CD8-positive, alpha-beta memory T cell (primary cell): Measurements from ENCODE around the gene LRRC3B. TPM values are rescaled to one million over a fixed set of nuclear protein-coding genes. Genes with fewer than 3 reads are reported as not detected.

Experiments
- CTCF ChIA-PET: fragments of 350-600 bp; sonication (Branson Sonifier 250); formaldehyde crosslinking; loops from one replicate; lab custom pipeline; 2021; ENCODE audit warnings: antibody characterized with exemption; lab: Charles Lee
- POLR2A ChIA-PET: fragments of 350-600 bp; sonication (Branson Sonifier 250); formaldehyde crosslinking; loops from one replicate; lab custom pipeline; 2021; ENCODE audit warnings: antibody characterized with exemption; lab: Charles Lee
- DNase-seq, 5 donors: peaks; one replicate each; pipeline versions ENCODE4 v3.0.0 to v3.0.0-alpha.2; 2020 to 2022; ENCODE audit warnings: mixed read lengths in 1 of 5
- H3K27ac ChIP-seq: one replicate; pipeline ENCODE4 v1.7.0; 2013; ENCODE audit warnings: low read depth, mild to moderate bottlenecking, low read length, moderate library complexity
- H3K27me3 ChIP-seq: 2 replicates; pipeline ENCODE4 v1.7.0; 2013; ENCODE audit warnings: low read length, mild to moderate bottlenecking; ENCODE audit not compliant: insufficient read depth, poor library complexity, severe bottlenecking
- H3K36me3 ChIP-seq: 2 replicates; pipeline ENCODE4 v1.7.0; 2013; ENCODE audit warnings: mild to moderate bottlenecking, low read length, moderate library complexity; ENCODE audit not compliant: insufficient read depth
- H3K4me1 ChIP-seq: 2 replicates; pipeline ENCODE4 v1.7.0; 2013; ENCODE audit warnings: mild to moderate bottlenecking, low read length, moderate library complexity; ENCODE audit not compliant: insufficient read depth
- H3K4me3 ChIP-seq: 2 replicates; pipeline ENCODE4 v1.7.0; 2013; ENCODE audit warnings: mild to moderate bottlenecking, low read length
- H3K9me3 ChIP-seq: 2 replicates; pipeline ENCODE4 v1.7.0; 2013; ENCODE audit warnings: mild to moderate bottlenecking, low read length
- H3K27ac Mint-ChIP-seq, 8 donors: one replicate each; pipeline ENCODE4 v1.8.0; 2020 to 2021; ENCODE audit warnings: mixed read lengths in 8 of 8, mild to moderate bottlenecking in 6 of 8, inconsistent platforms in 3 of 8, moderate library complexity in 3 of 8
- H3K27me3 Mint-ChIP-seq, 2 donors: one replicate each; pipeline ENCODE4 v1.8.0; 2020 to 2021; ENCODE audit warnings: mixed read lengths in 2 of 2, mild to moderate bottlenecking in 1 of 2, moderate library complexity in 1 of 2
- H3K36me3 Mint-ChIP-seq, 3 donors: one replicate each; pipeline ENCODE4 v1.8.0; 2020 to 2021; ENCODE audit warnings: mixed read lengths in 3 of 3, inconsistent platforms in 1 of 3, mild to moderate bottlenecking in 1 of 3
- H3K4me1 Mint-ChIP-seq, 3 donors: one replicate each; pipeline ENCODE4 v1.8.0; 2020 to 2021; ENCODE audit warnings: mixed read lengths in 3 of 3, inconsistent platforms in 1 of 3, mild to moderate bottlenecking in 1 of 3
- H3K4me3 Mint-ChIP-seq, 7 donors: one replicate each; pipeline ENCODE4 v1.8.0; 2020 to 2021; ENCODE audit warnings: mixed read lengths in 7 of 7, mild to moderate bottlenecking in 6 of 7, moderate library complexity in 4 of 7, inconsistent platforms in 2 of 7
- H3K9me3 Mint-ChIP-seq, 5 donors: one replicate each; pipeline ENCODE4 v1.8.0; 2020 to 2022; ENCODE audit warnings: mixed read lengths in 5 of 5, mild to moderate bottlenecking in 3 of 5, moderate library complexity in 2 of 5, inconsistent platforms in 1 of 5
- polyA plus RNA-seq: library from polyadenylated mRNA; unstranded; fragments of 300-500 nt; fragmentation: Illumina TruSeq; gene quantifications from one replicate; pipeline ENCODE4 v1.2.3, GENCODE V29; 2021
- total RNA-seq, 2 experiments: library from RNA; stranded (reverse); gene quantifications; one replicate each; pipeline ENCODE4 v1.2.3, GENCODE V29; 2021

LRRC3B gene, protein sequence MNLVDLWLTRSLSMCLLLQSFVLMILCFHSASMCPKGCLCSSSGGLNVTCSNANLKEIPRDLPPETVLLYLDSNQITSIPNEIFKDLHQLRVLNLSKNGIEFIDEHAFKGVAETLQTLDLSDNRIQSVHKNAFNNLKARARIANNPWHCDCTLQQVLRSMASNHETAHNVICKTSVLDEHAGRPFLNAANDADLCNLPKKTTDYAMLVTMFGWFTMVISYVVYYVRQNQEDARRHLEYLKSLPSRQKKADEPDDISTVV
- total RNA-seq (not detected), polyA plus RNA-seq (not detected)

- Histone ChIP-seq H3K9me3 (no peaks in the 10 kb centered on the region), H3K4me3 (no peak within 1 kb of the TSS), H3K4me1 (no peaks in the 10 kb centered on the region), H3K27ac (no peak within 1 kb of the TSS), H3K36me3 (no peaks in the 10 kb centered on the region), H3K27me3 (no peaks in the 10 kb centered on the region)
- Mint-ChIP-seq H3K27ac (no peak within 1 kb of the TSS), H3K9me3 (peaks cover 2 to 15% (median 3%) of the 10 kb centered on the region in 5 donors), H3K27me3 (peaks cover 24 to 38% of the 10 kb centered on the region in 2 donors), H3K36me3 (no peaks in the 10 kb centered on the region), H3K4me1 (no peaks in the 10 kb centered on the region), H3K4me3 (no peak within 1 kb of the TSS)
- no peak for DNase-seq
- ChIA-PET POLR2A (no interaction called here), CTCF (no interaction called here)
Observed at GRCh38 chr3:26622621-26623418, at the start of gene LRRC3B. Gene LRRC3B (plus strand): TSS chr3:26622772. CDS start chr3:26709673, 86,901 bp downstream.

GRCh38 chr3:26574766-26575165, 47.8 kb upstream of the LRRC3B start:
- Histone ChIP-seq H3K27ac (no peak overlapping the region), H3K27me3 (no peaks in the 10 kb centered on the region), H3K36me3 (no peaks in the 10 kb centered on the region), H3K9me3 (no peaks in the 10 kb centered on the region), H3K4me3 (no peak overlapping the region), H3K4me1 (no peaks in the 10 kb centered on the region)
- CTCF ChIA-PET, result no interaction called here
- POLR2A ChIA-PET, result no interaction called here
- Mint-ChIP-seq H3K4me1 (no peaks in the 10 kb centered on the region), H3K27me3 (no peaks in the 10 kb centered on the region), H3K27ac (no peak overlapping the region), H3K36me3 (no peaks in the 10 kb centered on the region), H3K4me3 (no peak overlapping the region), H3K9me3 (peaks cover 5 to 14% (median 7%) of the 10 kb centered on the region in 5 donors)
- no peak for DNase-seq

DNA sequence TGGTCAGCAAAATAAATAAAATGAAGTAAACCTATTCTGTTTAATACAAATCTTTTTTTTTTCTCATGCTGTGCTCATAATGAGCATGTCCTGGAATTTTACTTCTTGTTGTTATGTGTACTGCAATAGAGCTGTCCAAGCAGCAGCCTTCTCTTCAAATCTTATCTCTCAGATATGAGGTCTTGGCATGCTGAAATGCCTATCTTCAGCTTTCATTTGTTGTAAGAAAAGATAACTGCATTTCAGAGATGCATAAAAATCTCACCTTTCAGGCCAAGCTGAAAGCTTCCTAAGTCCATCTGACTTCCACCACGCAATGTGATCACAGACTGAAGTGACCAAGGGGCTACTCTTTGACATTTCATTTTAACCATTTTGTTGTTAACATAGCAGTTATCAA, 43.5 kb upstream of the LRRC3B start:
- H3K9me3 ChIP-seq, result no peaks in the 10 kb centered on the region
- no peak for DNase-seq
- Mint-ChIP-seq H3K4me1 (no peaks in the 10 kb centered on the region), H3K27me3 (no peaks in the 10 kb centered on the region), H3K36me3 (no peaks in the 10 kb centered on the region), H3K27ac (no peak overlapping the region), H3K4me3 (no peak overlapping the region), H3K9me3 (peaks cover 4 to 14% (median 8%) of the 10 kb centered on the region in 5 donors)
- H3K27ac ChIP-seq, result no peak overlapping the region
- POLR2A ChIA-PET, result no interaction called here
- H3K36me3 ChIP-seq, result no peaks in the 10 kb centered on the region
- CTCF ChIA-PET, result no interaction called here
- no peaks in the 10 kb centered on the region for H3K27me3 ChIP-seq
- H3K4me3 ChIP-seq, result no peak overlapping the region
- no peaks in the 10 kb centered on the region for H3K4me1 ChIP-seq

DNA sequence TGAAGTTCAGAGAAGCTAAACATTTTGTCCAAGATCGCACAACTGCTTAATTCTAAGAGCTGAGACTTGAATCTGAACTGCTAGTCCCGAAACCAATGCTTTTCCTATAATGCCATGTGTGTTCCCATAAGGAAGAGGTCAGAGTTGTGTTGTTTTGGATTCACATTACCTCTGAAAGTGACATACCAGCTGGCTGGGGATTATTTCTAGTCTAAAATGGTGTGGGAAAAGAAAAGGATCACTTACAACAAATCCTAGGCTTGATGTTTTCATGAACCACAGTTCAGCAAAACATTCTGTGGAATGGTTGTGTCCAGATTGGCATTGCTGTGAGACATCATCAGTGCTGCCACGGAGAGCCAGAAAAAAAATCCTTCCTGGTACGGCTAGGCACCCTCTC, 35.0 kb upstream of the LRRC3B start:
- H3K27ac ChIP-seq, result no peak overlapping the region
- no peaks in the 10 kb centered on the region for H3K4me1 ChIP-seq
- CTCF ChIA-PET, result no interaction called here
- no peaks in the 10 kb centered on the region for H3K27me3 ChIP-seq
- DNase-seq, result no peak
- Mint-ChIP-seq H3K27me3 (peaks cover 0 to 2% of the 10 kb centered on the region in 2 donors), H3K4me1 (no peaks in the 10 kb centered on the region), H3K36me3 (no peaks in the 10 kb centered on the region), H3K4me3 (no peak overlapping the region), H3K9me3 (peaks cover 0 to 5% (median 2%) of the 10 kb centered on the region in 5 donors), H3K27ac (no peak overlapping the region)
- H3K4me3 ChIP-seq, result no peak overlapping the region
- no peaks in the 10 kb centered on the region for H3K9me3 ChIP-seq
- POLR2A ChIA-PET, result no interaction called here
- H3K36me3 ChIP-seq, result no peaks in the 10 kb centered on the region

GRCh38 chr3:26588931-26589330, 33.6 kb upstream of the LRRC3B start:
- Mint-ChIP-seq H3K9me3 (peaks cover 0 to 5% (median 2%) of the 10 kb centered on the region in 5 donors), H3K36me3 (no peaks in the 10 kb centered on the region), H3K4me1 (no peaks in the 10 kb centered on the region), H3K27ac (no peak overlapping the region), H3K27me3 (peaks cover 0 to 2% of the 10 kb centered on the region in 2 donors), H3K4me3 (no peak overlapping the region)
- Histone ChIP-seq H3K4me3 (no peak overlapping the region), H3K9me3 (no peaks in the 10 kb centered on the region), H3K36me3 (no peaks in the 10 kb centered on the region), H3K27me3 (no peaks in the 10 kb centered on the region), H3K4me1 (no peaks in the 10 kb centered on the region), H3K27ac (no peak overlapping the region)
- DNase-seq, result no peak
- ChIA-PET CTCF (no interaction called here), POLR2A (no interaction called here)

DNA sequence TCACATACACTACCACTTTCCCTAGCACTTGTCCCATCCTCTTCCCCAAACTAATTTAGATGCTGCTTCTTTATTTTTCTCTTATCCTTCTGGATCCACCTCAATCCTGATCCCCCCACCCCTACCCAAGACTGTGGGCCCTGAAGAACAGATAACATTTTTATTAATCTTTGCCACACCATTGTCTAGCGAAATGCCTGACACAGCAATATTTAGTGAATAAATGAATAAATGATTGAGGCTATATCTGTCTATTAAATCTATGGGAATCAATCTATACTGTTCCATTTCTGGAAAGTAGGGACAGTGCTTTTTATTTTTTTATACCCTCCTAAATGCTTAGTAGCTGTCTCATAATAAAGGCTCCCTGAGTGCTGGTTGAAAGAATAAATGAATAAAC, 32.9 kb upstream of the LRRC3B start:
- no peak for DNase-seq
- Mint-ChIP-seq H3K4me1 (no peaks in the 10 kb centered on the region), H3K4me3 (no peak overlapping the region), H3K36me3 (no peaks in the 10 kb centered on the region), H3K27me3 (peaks cover 0 to 2% of the 10 kb centered on the region in 2 donors), H3K27ac (no peak overlapping the region), H3K9me3 (peaks cover 0 to 4% (median 2%) of the 10 kb centered on the region in 5 donors)
- no peaks in the 10 kb centered on the region for H3K36me3 ChIP-seq
- H3K4me1 ChIP-seq, result no peaks in the 10 kb centered on the region
- H3K4me3 ChIP-seq, result no peak overlapping the region
- no peaks in the 10 kb centered on the region for H3K27me3 ChIP-seq
- H3K9me3 ChIP-seq, result no peaks in the 10 kb centered on the region
- ChIA-PET CTCF (no interaction called here), POLR2A (no interaction called here)
- no peak overlapping the region for H3K27ac ChIP-seq

GRCh38 chr3:26590919-26591484, 31.6 kb upstream of the LRRC3B start:
- no peak overlapping the region for H3K27ac Mint-ChIP-seq
- POLR2A ChIA-PET, result no interaction called here
- no peak overlapping the region for H3K27ac ChIP-seq
- peaks cover 0 to 4% (median 2%) of the 10 kb centered on the region in 5 donors for H3K9me3 Mint-ChIP-seq
- peaks cover 0 to 2% of the 10 kb centered on the region in 2 donors for H3K27me3 Mint-ChIP-seq
- H3K9me3 ChIP-seq, result no peaks in the 10 kb centered on the region
- H3K4me1 Mint-ChIP-seq, result no peaks in the 10 kb centered on the region
- H3K4me1 ChIP-seq, result no peaks in the 10 kb centered on the region
- no peak overlapping the region for H3K4me3 ChIP-seq
- H3K27me3 ChIP-seq, result no peaks in the 10 kb centered on the region
- no peaks in the 10 kb centered on the region for H3K36me3 Mint-ChIP-seq
- H3K4me3 Mint-ChIP-seq, result no peak overlapping the region
- CTCF ChIA-PET, result no interaction called here
- H3K36me3 ChIP-seq, result no peaks in the 10 kb centered on the region
- no peak for DNase-seq

DNA sequence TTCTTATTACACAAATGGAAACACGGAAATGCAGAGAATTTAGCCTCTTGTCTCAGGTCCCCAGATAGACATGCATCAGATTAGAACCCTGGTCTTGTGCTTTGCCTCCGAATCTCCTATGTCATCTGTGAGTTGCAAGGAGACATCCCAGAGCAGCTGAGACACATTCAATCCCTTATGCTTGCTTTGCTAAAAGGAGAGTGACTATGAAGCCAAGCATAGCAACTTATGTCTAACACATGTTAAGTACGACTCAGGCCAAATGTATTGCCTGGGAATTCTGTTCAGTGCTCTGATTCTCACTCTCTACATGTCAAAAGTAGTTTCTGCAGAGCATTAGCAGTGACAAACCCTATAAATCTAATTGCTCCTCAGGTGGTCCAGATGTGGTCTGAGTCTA, 30.6 kb upstream of the LRRC3B start:
- H3K4me1 Mint-ChIP-seq, result no peaks in the 10 kb centered on the region
- H3K36me3 Mint-ChIP-seq, result no peaks in the 10 kb centered on the region
- Histone ChIP-seq H3K36me3 (no peaks in the 10 kb centered on the region), H3K27ac (no peak overlapping the region), H3K4me1 (no peaks in the 10 kb centered on the region), H3K27me3 (no peaks in the 10 kb centered on the region), H3K9me3 (no peaks in the 10 kb centered on the region), H3K4me3 (no peak overlapping the region)
- ChIA-PET CTCF (no interaction called here), POLR2A (no interaction called here)
- H3K27ac Mint-ChIP-seq, result no peak overlapping the region
- H3K4me3 Mint-ChIP-seq, result no peak overlapping the region
- H3K27me3 Mint-ChIP-seq, result peaks cover 0 to 2% of the 10 kb centered on the region in 2 donors
- DNase-seq, result no peak
- H3K9me3 Mint-ChIP-seq, result peaks cover 0 to 4% (median 2%) of the 10 kb centered on the region in 5 donors
